H9 (cell line): Measurements from ENCODE around the gene MROH2A. TPM values are rescaled to one million over a fixed set of nuclear protein-coding genes. Genes with fewer than 3 reads are reported as not detected.

Source experiments
- DNase-seq: peaks from one replicate; pipeline ENCODE4 v3.0.0-alpha.2; 2017
- H2AFZ ChIP-seq: one replicate; pipeline ENCODE4 v1.6.1; 2013; ENCODE audit warnings: mild to moderate bottlenecking, low read length, control low read depth, moderate library complexity
- H2AK5ac ChIP-seq: 2 replicates; pipeline ENCODE4 v1.6.1; 2013; ENCODE audit warnings: low read length, control low read depth, mixed read lengths; ENCODE audit not compliant: insufficient read length
- H2BK120ac ChIP-seq: one replicate; pipeline ENCODE4 v1.6.1; 2013; ENCODE audit warnings: low read depth, mild to moderate bottlenecking, low read length, control low read depth, inconsistent platforms; ENCODE audit not compliant: poor library complexity, severe bottlenecking
- H2BK12ac ChIP-seq: 2 replicates; pipeline ENCODE4 v1.6.1; 2013; ENCODE audit warnings: low read length, control low read depth, mixed read lengths, low read depth; ENCODE audit not compliant: insufficient read length
- H2BK15ac ChIP-seq: 2 replicates; pipeline ENCODE4 v1.6.1; 2013; ENCODE audit warnings: low read depth, low read length, control low read depth
- H2BK20ac ChIP-seq: one replicate; pipeline ENCODE4 v1.6.1; 2013; ENCODE audit warnings: low read depth, mild to moderate bottlenecking, low read length, control low read depth, inconsistent platforms; ENCODE audit not compliant: poor library complexity, severe bottlenecking
- H2BK5ac ChIP-seq: 2 replicates; pipeline ENCODE4 v1.6.1; 2013; ENCODE audit warnings: low read length, control low read depth, mixed read lengths; ENCODE audit not compliant: insufficient read length
- H3K14ac ChIP-seq: 2 replicates; pipeline ENCODE4 v1.6.1; 2013; ENCODE audit warnings: low read length, control low read depth; ENCODE audit not compliant: insufficient read depth
- H3K18ac ChIP-seq: 2 replicates; pipeline ENCODE4 v1.6.1; 2013; ENCODE audit warnings: low read depth, mild to moderate bottlenecking, mixed read lengths, low read length, control low read depth; ENCODE audit not compliant: insufficient read length
- H3K23ac ChIP-seq: 2 replicates; pipeline ENCODE4 v1.6.1; 2013; ENCODE audit warnings: low read length, control low read depth, mixed read lengths, low read depth; ENCODE audit not compliant: insufficient read length
- H3K23me2 ChIP-seq: 2 replicates; pipeline ENCODE4 v1.6.1; 2013; ENCODE audit warnings: low read depth, mild to moderate bottlenecking, mixed read lengths, low read length, control low read depth; ENCODE audit not compliant: insufficient read length, poor library complexity, severe bottlenecking
- H3K27ac ChIP-seq: 2 replicates; pipeline ENCODE4 v1.5.1; 2013; ENCODE audit warnings: low read length, control low read depth, mixed read lengths, low read depth; ENCODE audit not compliant: insufficient read length
- H3K27me3 ChIP-seq: 2 replicates; pipeline ENCODE4 v1.6.1; 2013; ENCODE audit warnings: low read length, control low read depth, inconsistent platforms; ENCODE audit not compliant: insufficient read depth
- H3K4ac ChIP-seq: 2 replicates; pipeline ENCODE4 v1.6.1; 2013; ENCODE audit warnings: low read depth, mild to moderate bottlenecking, control low read depth, inconsistent platforms, low read length, moderate library complexity
- H3K4me1 ChIP-seq: 2 replicates; pipeline ENCODE4 v1.6.1; 2013; ENCODE audit warnings: low read length, control low read depth, inconsistent platforms; ENCODE audit not compliant: insufficient read depth
- H3K4me2 ChIP-seq: 2 replicates; pipeline ENCODE4 v1.6.1; 2013; ENCODE audit warnings: low read length, control low read depth, mixed read lengths; ENCODE audit not compliant: insufficient read length, insufficient read depth
- H3K56ac ChIP-seq: 2 replicates; pipeline ENCODE4 v1.6.1; 2013; ENCODE audit warnings: low read depth, mild to moderate bottlenecking, mixed read lengths, low read length, control low read depth; ENCODE audit not compliant: insufficient read length
- H3K79me1 ChIP-seq: 2 replicates; pipeline ENCODE4 v1.6.1; 2013; ENCODE audit warnings: low read depth, mild to moderate bottlenecking, moderate library complexity, low read length, control low read depth, inconsistent platforms; ENCODE audit not compliant: insufficient read depth, poor library complexity, severe bottlenecking
- H3K79me2 ChIP-seq: 2 replicates; pipeline ENCODE4 v1.6.1; 2013; ENCODE audit warnings: low read length, control low read depth, inconsistent platforms; ENCODE audit not compliant: insufficient read depth
- H3K9ac ChIP-seq: 2 replicates; pipeline ENCODE4 v1.6.1; 2013; ENCODE audit warnings: low read length, control low read depth, mixed read lengths; ENCODE audit not compliant: insufficient read length; ENCODE audit errors: extremely low read depth
- H3K9me3 ChIP-seq: one replicate; pipeline ENCODE4 v1.6.1; 2013; ENCODE audit warnings: low read depth, low read length, inconsistent platforms; ENCODE audit not compliant: control insufficient read depth
- H3T11ph ChIP-seq: one replicate; pipeline ENCODE4 v1.6.1; 2013; ENCODE audit warnings: mild to moderate bottlenecking, low read length, control low read depth, inconsistent platforms
- H4K20me1 ChIP-seq: one replicate; pipeline ENCODE4 v1.6.1; 2013; ENCODE audit not compliant: control insufficient read depth, insufficient read length, insufficient read depth
- H4K5ac ChIP-seq: 2 replicates; pipeline ENCODE4 v1.6.1; 2013; ENCODE audit warnings: low read depth, mild to moderate bottlenecking, mixed read lengths, low read length, control low read depth; ENCODE audit not compliant: insufficient read length
- H4K8ac ChIP-seq: replicated peaks from 2 replicates; pipeline ENCODE4 v1.6.1; 2013; ENCODE audit warnings: low read length, control low read depth, mixed read lengths, low read depth; ENCODE audit not compliant: insufficient read length
- H4K91ac ChIP-seq: 2 replicates; pipeline ENCODE4 v1.6.1; 2013; ENCODE audit warnings: low read depth, mild to moderate bottlenecking, moderate library complexity, mixed read lengths, low read length, control low read depth; ENCODE audit not compliant: insufficient read length
- H3K27ac Mint-ChIP-seq, 3 experiments: 2 replicates in 2 of 3; 3 replicates in 1 of 3; pipeline ENCODE4 v1.8.0; 2020 to 2021; ENCODE audit warnings: mixed read lengths in 3 of 3, mild to moderate bottlenecking in 1 of 3, moderate library complexity in 1 of 3
- H3K27me3 Mint-ChIP-seq: 2 replicates; pipeline ENCODE4 v1.8.0; 2021; ENCODE audit warnings: low read depth, mild to moderate bottlenecking, moderate library complexity, mixed read lengths
- H3K36me3 Mint-ChIP-seq, 3 experiments: 2 replicates in 2 of 3; 3 replicates in 1 of 3; pipeline ENCODE4 v1.8.0; 2020 to 2021; ENCODE audit warnings: low read depth in 3 of 3, mixed read lengths in 3 of 3; ENCODE audit not compliant: insufficient read depth in 1 of 3
- H3K4me1 Mint-ChIP-seq, 2 experiments: 2 replicates each; pipeline ENCODE4 v1.8.0; 2020; ENCODE audit warnings: mixed read lengths in 2 of 2
- H3K4me3 Mint-ChIP-seq, 2 experiments: 2 replicates in 1 of 2; 3 replicates in 1 of 2; pipeline ENCODE4 v1.8.0; 2020 to 2021; ENCODE audit warnings: mild to moderate bottlenecking in 2 of 2, mixed read lengths in 2 of 2, moderate library complexity in 1 of 2
- H3K9me3 Mint-ChIP-seq, 2 experiments: 2 replicates in 1 of 2; 3 replicates in 1 of 2; pipeline ENCODE4 v1.8.0; 2020; ENCODE audit warnings: mild to moderate bottlenecking in 2 of 2, mixed read lengths in 2 of 2, moderate library complexity in 1 of 2
- WGBS: extraction: QIAGEN DNeasy Blood & Tissue Kit; methylation state at CpG from one replicate; pipeline ENCODE4 v1.1.7; 2013; ENCODE audit warnings: missing lambda C conversion rate, low lambda C conversion rate, mixed read lengths; ENCODE audit not compliant: insufficient read length; ENCODE audit errors: extremely low coverage; 5-methylcytosine and 5-hydroxymethylcytosine counted together
- total RNA-seq: library from RNA; stranded (reverse); gene quantifications from 2 replicates; pipeline ENCODE4 v1.2.1, GENCODE V29; 2021
- TF ChIP-seq, protein P1 (sequence below): fragments of 200-600 bp; sonication (generic); conservative IDR thresholded peaks from 3 replicates; pipeline ENCODE4 v1.8.0; 2021; ENCODE audit warnings: antibody characterized with exemption, mild to moderate bottlenecking

Gene MROH2A
- total RNA-seq, 1 experiment from 2014 or later, result not detected

- H4K20me1 ChIP-seq, result peaks cover 4% of the 10 kb centered on the region
- H3K36me3 Mint-ChIP-seq, result peaks cover 16 to 29% (median 26%) of the 10 kb centered on the region in 3 experiments
- no peaks in the 10 kb centered on the region for H3K79me1 ChIP-seq
- no peak overlapping the region for H4K91ac ChIP-seq
- peaks cover 6 to 9% of the 10 kb centered on the region in 2 experiments for H3K4me1 Mint-ChIP-seq
- no peak overlapping the region for H4K8ac ChIP-seq
- no peak overlapping the region for H3K27ac ChIP-seq
- no peak overlapping the region for H2BK15ac ChIP-seq
- no peaks in the 10 kb centered on the region for H3K23me2 ChIP-seq
- no peaks in the 10 kb centered on the region for H3K79me2 ChIP-seq
- H3K14ac ChIP-seq, result no peak overlapping the region
- no peak overlapping the region for H3K23ac ChIP-seq
- H2BK20ac ChIP-seq, result no peak overlapping the region
- no peak overlapping the region for H2BK5ac ChIP-seq
- no peak overlapping the region for H3K9ac ChIP-seq
- peaks cover 3% of the 10 kb centered on the region; the same call in 1 of the 2 replicates for H3K27me3 Mint-ChIP-seq
- H3K4me2 ChIP-seq, result no peak overlapping the region
- no peak overlapping the region for H2BK120ac ChIP-seq
- no peaks in the 10 kb centered on the region for H3K9me3 ChIP-seq
- H3K18ac ChIP-seq, result no peak overlapping the region
- TF ChIP-seq, protein P1, sequence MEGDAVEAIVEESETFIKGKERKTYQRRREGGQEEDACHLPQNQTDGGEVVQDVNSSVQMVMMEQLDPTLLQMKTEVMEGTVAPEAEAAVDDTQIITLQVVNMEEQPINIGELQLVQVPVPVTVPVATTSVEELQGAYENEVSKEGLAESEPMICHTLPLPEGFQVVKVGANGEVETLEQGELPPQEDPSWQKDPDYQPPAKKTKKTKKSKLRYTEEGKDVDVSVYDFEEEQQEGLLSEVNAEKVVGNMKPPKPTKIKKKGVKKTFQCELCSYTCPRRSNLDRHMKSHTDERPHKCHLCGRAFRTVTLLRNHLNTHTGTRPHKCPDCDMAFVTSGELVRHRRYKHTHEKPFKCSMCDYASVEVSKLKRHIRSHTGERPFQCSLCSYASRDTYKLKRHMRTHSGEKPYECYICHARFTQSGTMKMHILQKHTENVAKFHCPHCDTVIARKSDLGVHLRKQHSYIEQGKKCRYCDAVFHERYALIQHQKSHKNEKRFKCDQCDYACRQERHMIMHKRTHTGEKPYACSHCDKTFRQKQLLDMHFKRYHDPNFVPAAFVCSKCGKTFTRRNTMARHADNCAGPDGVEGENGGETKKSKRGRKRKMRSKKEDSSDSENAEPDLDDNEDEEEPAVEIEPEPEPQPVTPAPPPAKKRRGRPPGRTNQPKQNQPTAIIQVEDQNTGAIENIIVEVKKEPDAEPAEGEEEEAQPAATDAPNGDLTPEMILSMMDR, result no peak
- no peak for DNase-seq
- WGBS, result no CpG with 5 or more reads among the region's 6 CpGs
- no peak overlapping the region for H3K4ac ChIP-seq
- H3K4me3 Mint-ChIP-seq, result no peak overlapping the region
- H3K27ac Mint-ChIP-seq, result no peak overlapping the region
- no peaks in the 10 kb centered on the region for H3K4me1 ChIP-seq
- H2AFZ ChIP-seq, result no peak overlapping the region
- H2AK5ac ChIP-seq, result no peak overlapping the region
- H3K9me3 Mint-ChIP-seq, result 0 out of 5 replicates have a peak, but pooled peaks cover 0 to under 1% of the 10 kb centered on the region in 2 experiments
- H4K5ac ChIP-seq, result no peak overlapping the region
- H2BK12ac ChIP-seq, result no peak overlapping the region
- no peak overlapping the region for H3T11ph ChIP-seq
- H3K27me3 ChIP-seq, result no peaks in the 10 kb centered on the region
- H3K56ac ChIP-seq, result no peak overlapping the region
These were observed 53.7 kb downstream of the MROH2A start for GRCh38 chr2:233831861-233832260.
